Activated T-cell treated with anti-CD3 and anti-CD28 coated beads, Interleukin-2, amount 50 U/mL, for 72 hours (primary cell): ENCODE results near the gene AGPAT2. TPM values are rescaled to one million over a fixed set of nuclear protein-coding genes. Genes with fewer than 3 reads are reported as not detected.

Experiments
- ATAC-seq, 2 donors: fragments of 150-1000 bp; cut with Tn5 transposase; replicated peaks in 1 of 2; 2 replicates each; pipeline ENCODE4 v1.10.0; 2021; ENCODE audit warnings: moderate library complexity in 2 of 2, mild to moderate bottlenecking in 1 of 2
- DNase-seq, 2 donors: peaks; one replicate each; pipeline ENCODE4 v3.0.0; 2021 to 2022; ENCODE audit warnings: mixed read lengths in 1 of 2
- H3K27ac Mint-ChIP-seq: one replicate; pipeline ENCODE4 v1.8.0; 2022; ENCODE audit warnings: mild to moderate bottlenecking, moderate library complexity, mixed read lengths
- H3K27me3 Mint-ChIP-seq: one replicate; pipeline ENCODE4 v1.8.0; 2022; ENCODE audit warnings: low read depth, mixed read lengths
- H3K36me3 Mint-ChIP-seq, 2 donors: one replicate each; pipeline ENCODE4 v1.8.0; 2022; ENCODE audit warnings: mixed read lengths in 2 of 2, mild to moderate bottlenecking in 1 of 2; ENCODE audit not compliant: insufficient read depth in 2 of 2
- H3K4me1 Mint-ChIP-seq: one replicate; pipeline ENCODE4 v1.8.0; 2022; ENCODE audit warnings: low read depth, mixed read lengths
- H3K4me3 Mint-ChIP-seq, 2 donors: one replicate each; pipeline ENCODE4 v1.8.0; 2022; ENCODE audit warnings: mild to moderate bottlenecking in 2 of 2, mixed read lengths in 2 of 2, moderate library complexity in 2 of 2
- H3K9me3 Mint-ChIP-seq, 2 donors: one replicate each; pipeline ENCODE4 v1.8.0; 2022; ENCODE audit warnings: mixed read lengths in 2 of 2
- total RNA-seq, 2 donors: library from RNA; stranded (reverse); gene quantifications; one replicate each; pipeline ENCODE4 v1.2.3, GENCODE V29; 2022

Gene AGPAT2
- total RNA-seq, 2 donors from 2014 or later, result 18.3 to 19.2 TPM

DNA sequence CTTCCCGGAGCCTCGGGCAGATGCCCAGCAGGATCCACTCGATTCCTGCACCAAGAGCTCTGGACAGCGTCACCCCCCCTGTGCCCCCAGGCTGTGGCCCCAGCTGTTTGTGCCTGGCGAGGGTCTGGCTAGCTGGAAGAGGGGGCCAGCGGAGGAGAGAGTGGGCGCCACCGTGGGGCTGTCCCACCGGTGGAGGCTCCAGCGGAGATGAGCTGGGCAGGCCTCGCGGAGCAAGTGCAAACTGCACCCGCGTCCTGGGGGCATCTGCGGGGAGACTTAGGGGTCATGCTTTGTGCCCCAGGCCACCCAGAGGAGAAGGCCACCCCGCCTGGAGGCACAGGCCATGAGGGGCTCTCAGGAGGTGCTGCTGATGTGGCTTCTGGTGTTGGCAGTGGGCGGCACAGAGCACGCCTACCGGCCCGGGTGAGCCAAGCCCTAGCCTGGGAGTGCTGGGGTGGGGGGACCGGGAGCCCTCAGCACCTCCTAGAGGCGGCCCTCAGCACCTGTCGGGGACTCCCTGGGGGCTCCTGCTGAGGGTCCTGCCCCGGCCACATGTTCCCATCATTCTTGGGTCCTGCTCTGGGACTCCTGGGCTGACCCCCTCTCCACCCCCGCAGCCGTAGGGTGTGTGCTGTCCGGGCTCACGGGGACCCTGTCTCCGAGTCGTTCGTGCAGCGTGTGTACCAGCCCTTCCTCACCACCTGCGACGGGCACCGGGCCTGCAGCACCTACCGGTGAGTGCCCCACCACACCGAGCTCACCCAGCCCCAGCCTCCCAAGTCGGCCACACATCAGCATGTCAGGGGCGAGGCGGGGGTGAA, 19.1 kb downstream of the AGPAT2 start:
- H3K27me3 Mint-ChIP-seq, result peaks cover 7% of the 10 kb centered on the region
- DNase-seq, result no peak
- H3K36me3 Mint-ChIP-seq, result no peaks in the 10 kb centered on the region
- ATAC-seq, result no peak
- no peak overlapping the region for H3K27ac Mint-ChIP-seq
- peaks cover 4% of the 10 kb centered on the region for H3K4me1 Mint-ChIP-seq
- H3K9me3 Mint-ChIP-seq, result no peaks in the 10 kb centered on the region
- no peak overlapping the region for H3K4me3 Mint-ChIP-seq

GRCh38 chr9:136667214-136667939, 19.9 kb downstream of the AGPAT2 start:
- ATAC-seq, result no peak
- no peaks in the 10 kb centered on the region for H3K36me3 Mint-ChIP-seq
- DNase-seq, result no peak
- peaks cover 7% of the 10 kb centered on the region for H3K27me3 Mint-ChIP-seq
- no peak overlapping the region for H3K4me3 Mint-ChIP-seq
- H3K9me3 Mint-ChIP-seq, result no peaks in the 10 kb centered on the region
- H3K27ac Mint-ChIP-seq, result no peak overlapping the region
- peaks cover 4% of the 10 kb centered on the region for H3K4me1 Mint-ChIP-seq

DNA sequence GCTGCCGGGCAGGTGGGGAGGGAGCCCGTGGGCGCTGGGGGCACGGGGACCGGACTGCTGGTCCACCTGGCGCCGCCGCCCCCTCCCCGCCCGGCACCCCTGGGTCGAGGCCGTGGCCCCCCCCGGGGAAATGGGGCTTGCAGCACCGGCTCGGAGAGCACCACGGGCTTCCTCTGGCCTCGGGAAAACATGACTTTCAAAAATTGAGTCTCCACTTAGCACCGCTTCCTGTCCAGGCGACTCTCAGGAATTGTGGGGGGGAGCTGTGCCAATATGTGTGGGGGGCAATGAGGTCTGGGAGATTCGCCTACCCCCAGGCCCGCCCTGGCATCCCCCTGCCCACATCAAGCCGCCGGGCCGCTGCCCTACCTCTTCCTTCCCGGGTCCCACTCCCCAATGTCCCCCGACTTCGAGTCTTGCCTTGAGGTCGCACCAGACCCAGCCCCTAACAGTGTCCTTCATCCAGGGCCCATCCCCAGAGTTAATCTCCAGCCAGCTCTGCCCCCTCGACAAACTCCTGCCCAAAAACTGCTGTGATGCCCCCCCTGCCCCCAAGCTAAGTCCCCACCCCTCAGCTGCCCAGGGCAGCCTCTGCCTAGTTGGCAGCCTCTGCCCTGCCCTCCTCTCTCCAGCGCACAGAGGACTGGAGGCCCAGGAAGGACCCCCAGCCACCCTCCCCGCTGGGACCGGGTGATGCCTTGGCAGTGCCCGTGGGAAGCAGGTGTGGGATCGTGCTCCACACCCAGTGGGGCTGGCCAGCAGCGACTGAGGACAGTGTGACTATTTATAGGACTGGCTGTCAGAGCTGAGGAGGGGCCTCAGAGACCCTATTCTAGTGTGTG, 20.7 kb downstream of the AGPAT2 start:
- Mint-ChIP-seq H3K9me3 (no peaks in the 10 kb centered on the region), H3K27me3 (peaks cover 7% of the 10 kb centered on the region), H3K4me3 (peak overlapping the region; percentile 50 to 69), H3K4me1 (peaks cover 4% of the 10 kb centered on the region), H3K27ac (no peak overlapping the region), H3K36me3 (no peaks in the 10 kb centered on the region)
- no peak for ATAC-seq
- DNase-seq, result no peak

GRCh38 chr9:136665704-136666371, 21.4 kb downstream of the AGPAT2 start:
- peak; percentile 54 to 60 for ATAC-seq
- Mint-ChIP-seq H3K4me3 (no peak overlapping the region), H3K9me3 (no peaks in the 10 kb centered on the region)

GRCh38 chr9:136665111-136665703, 22.1 kb downstream of the AGPAT2 start:
- Mint-ChIP-seq H3K4me1 (peaks cover 4% of the 10 kb centered on the region), H3K27ac (no peak overlapping the region), H3K4me3 (peak overlapping the region; percentile 78 to 84), H3K9me3 (no peaks in the 10 kb centered on the region), H3K27me3 (peaks cover 7% of the 10 kb centered on the region), H3K36me3 (no peaks in the 10 kb centered on the region)
- DNase-seq (peak; percentile 42 to 43), ATAC-seq (peak; percentile 49 to 55)

More at GRCh38 chr9:136665704-136666371, 21.4 kb downstream of the AGPAT2 start:
- H3K27me3 Mint-ChIP-seq, result peaks cover 7% of the 10 kb centered on the region
- DNase-seq, result peak; percentile 29 to 34
- no peak overlapping the region for H3K27ac Mint-ChIP-seq
- no peaks in the 10 kb centered on the region for H3K36me3 Mint-ChIP-seq
- H3K4me1 Mint-ChIP-seq, result peaks cover 4% of the 10 kb centered on the region

- H3K27ac Mint-ChIP-seq, result no peak overlapping the region
- DNase-seq (no peak), ATAC-seq (no peak)
- no peaks in the 10 kb centered on the region for H3K9me3 Mint-ChIP-seq
- no peaks in the 10 kb centered on the region for H3K36me3 Mint-ChIP-seq
- H3K4me1 Mint-ChIP-seq, result peaks cover 4% of the 10 kb centered on the region
- H3K4me3 Mint-ChIP-seq, result peak overlapping the region in 1 of 2 donors; percentile 84
- peaks cover 7% of the 10 kb centered on the region for H3K27me3 Mint-ChIP-seq
These were observed 23.0 kb downstream of the AGPAT2 start for GRCh38 chr9:136664000-136664915.

GRCh38 chr9:136662656-136663581, 24.3 kb downstream of the AGPAT2 start, which contains the start of gene EGFL7:
EGFL7 (plus strand) TSS chr9:136662916; CDS start chr9:136668283, 5,367 bp downstream.
- DNase-seq (peak in 1 of 2 donors; percentile 1), ATAC-seq (no peak)
- Mint-ChIP-seq H3K4me1 (peaks cover 7% of the 10 kb centered on the region), H3K4me3 (no peak within 1 kb of the TSS), H3K27me3 (peaks cover 15% of the 10 kb centered on the region), H3K9me3 (no peaks in the 10 kb centered on the region), H3K27ac (no peak within 1 kb of the TSS), H3K36me3 (no peaks in the 10 kb centered on the region)

- Mint-ChIP-seq H3K36me3 (no peaks in the 10 kb centered on the region), H3K4me3 (no peak overlapping the region), H3K27me3 (peaks cover 22% of the 10 kb centered on the region), H3K4me1 (peaks cover 10% of the 10 kb centered on the region), H3K9me3 (no peaks in the 10 kb centered on the region), H3K27ac (no peak overlapping the region)
- ATAC-seq (no peak), DNase-seq (no peak)
These were observed 25.0 kb downstream of the AGPAT2 start for GRCh38 chr9:136662326-136662655.

GRCh38 chr9:136661641-136662325, 25.5 kb downstream of the AGPAT2 start:
- DNase-seq (peak in 1 of 2 donors; percentile 1), ATAC-seq (no peak)
- H3K4me3 Mint-ChIP-seq, result no peak overlapping the region
- no peak overlapping the region for H3K27ac Mint-ChIP-seq
- peaks cover 27% of the 10 kb centered on the region for H3K27me3 Mint-ChIP-seq
- H3K36me3 Mint-ChIP-seq, result no peaks in the 10 kb centered on the region
- no peaks in the 10 kb centered on the region for H3K9me3 Mint-ChIP-seq
- peaks cover 10% of the 10 kb centered on the region for H3K4me1 Mint-ChIP-seq

GRCh38 chr9:136660971-136661550, 26.2 kb downstream of the AGPAT2 start:
- ATAC-seq (no peak), DNase-seq (peak in 1 of 2 donors; percentile 1)
- peaks cover 13% of the 10 kb centered on the region for H3K4me1 Mint-ChIP-seq
- H3K36me3 Mint-ChIP-seq, result no peaks in the 10 kb centered on the region
- no peak overlapping the region for H3K27ac Mint-ChIP-seq
- no peak overlapping the region for H3K4me3 Mint-ChIP-seq
- H3K27me3 Mint-ChIP-seq, result peaks cover 34% of the 10 kb centered on the region
- H3K9me3 Mint-ChIP-seq, result no peaks in the 10 kb centered on the region
